HG03095 (cell line): ENCODE measurements around the gene PLA2G1B.
"Not testable (repeated sequence)": the region's sequence is repeated elsewhere in the genome, so short reads cannot be mapped to it uniquely, and the experiment has no call there.

Source experiments
- ATAC-seq: cut with Tn5 transposase; IDR thresholded peaks from one replicate; pipeline ENCODE4 v1.9.1; 2021; ENCODE audit warnings: moderate library complexity; ENCODE audit not compliant: unreplicated experiment

PLA2G1B gene

GRCh38 chr12:120359128-120359527, 31.5 kb upstream of the PLA2G1B start:
- no peak for ATAC-seq

DNA sequence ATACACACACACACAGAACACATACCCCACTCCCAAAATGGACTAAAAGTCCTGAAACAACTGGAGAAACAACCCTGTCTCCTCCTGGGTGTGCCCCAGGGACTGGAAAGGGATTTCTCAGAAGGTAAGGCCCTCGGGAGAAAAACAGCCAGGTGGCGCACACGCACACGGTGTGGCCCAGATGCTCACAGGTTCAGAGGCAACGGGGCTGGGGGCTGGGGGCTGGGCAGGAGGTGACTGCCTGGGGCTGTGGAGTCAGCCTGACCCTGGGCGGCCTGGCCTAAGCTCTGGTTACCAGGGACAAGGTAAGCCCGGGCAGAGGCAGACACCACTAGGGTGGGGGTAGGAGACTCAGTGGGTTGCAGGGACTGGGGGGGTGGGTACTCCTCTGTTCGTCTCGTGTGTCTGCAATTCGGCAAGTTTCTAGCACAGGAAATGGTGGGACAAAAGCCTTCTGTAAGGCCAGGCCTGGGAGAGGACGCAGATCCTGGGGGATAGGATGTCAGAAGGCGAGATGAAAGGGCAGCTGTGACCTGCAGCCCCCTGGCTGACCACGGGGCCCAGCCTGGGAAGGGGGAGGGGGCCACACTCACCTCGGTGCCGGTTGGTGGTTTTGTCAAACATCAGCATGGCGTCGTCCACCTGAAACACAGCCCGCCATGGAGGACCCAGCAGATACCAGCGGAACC, 31.0 kb upstream of the PLA2G1B start:
- ATAC-seq: no peak

- ATAC-seq: no peak
These were observed 29.5 kb upstream of the PLA2G1B start for GRCh38 chr12:120357104-120357503.

GRCh38 chr12:120356567-120357030, 29.0 kb upstream of the PLA2G1B start:
- no peak for ATAC-seq

DNA sequence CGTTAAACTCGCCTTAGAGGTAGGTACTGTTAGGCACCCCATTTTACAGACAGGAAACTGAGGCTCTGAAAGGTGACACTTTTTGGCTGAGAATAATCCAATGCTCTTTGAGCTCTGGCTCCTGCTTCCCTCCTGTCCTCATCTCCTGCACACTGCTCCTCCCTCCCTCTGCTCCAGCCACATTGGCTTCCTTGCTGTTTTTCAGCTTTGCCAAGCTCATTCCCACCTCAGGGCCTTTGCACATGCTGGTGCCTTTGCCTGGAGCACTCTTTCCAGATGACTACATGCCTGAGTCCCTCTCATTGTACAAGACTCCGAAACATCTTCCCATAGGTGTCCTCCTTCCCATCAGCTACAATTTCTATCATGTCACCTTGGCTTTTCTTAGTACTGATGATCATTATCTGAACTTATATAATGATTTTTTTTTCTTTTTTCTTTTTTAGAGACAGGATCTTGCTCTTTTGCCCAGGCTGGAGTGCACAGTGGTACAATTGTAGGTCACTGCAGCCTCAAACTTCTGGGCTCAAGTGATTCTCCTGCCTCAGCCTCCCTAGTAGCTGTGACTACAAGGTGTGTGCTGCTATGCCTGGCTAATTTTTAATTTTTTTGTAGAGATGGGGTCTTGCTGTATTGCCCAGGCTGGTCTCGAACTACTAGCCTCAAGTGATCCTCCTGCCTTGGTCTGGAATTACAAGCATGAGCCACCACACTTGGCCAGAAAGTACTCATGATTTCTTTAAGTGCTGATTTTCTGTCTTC, 26.2 kb upstream of the PLA2G1B start:
- ATAC-seq: no peak

DNA sequence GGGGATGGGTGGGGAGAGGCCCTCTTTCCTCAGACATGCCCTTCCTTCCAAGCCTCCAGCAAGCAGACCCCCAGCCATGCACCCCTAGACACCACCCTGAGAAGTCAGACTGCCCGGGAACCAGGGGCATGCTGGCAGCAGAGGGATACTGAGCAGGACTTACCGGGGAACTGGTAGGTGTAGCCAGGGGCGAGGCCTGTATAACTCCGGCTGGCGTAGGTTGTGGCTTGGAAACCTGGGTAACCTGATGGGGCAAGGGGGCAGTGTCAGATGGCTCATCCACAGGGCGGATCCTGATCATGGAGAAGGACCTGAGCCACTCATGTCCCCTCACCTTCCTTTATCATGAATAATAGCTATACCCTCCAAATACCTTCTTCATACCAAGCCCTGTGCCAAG, 25.6 kb upstream of the PLA2G1B start:
- ATAC-seq: no peak

- ATAC-seq: no peak
These were observed 24.5 kb upstream of the PLA2G1B start for GRCh38 chr12:120352117-120352516.

- no peak for ATAC-seq
These were observed 23.2 kb upstream of the PLA2G1B start for GRCh38 chr12:120350576-120351350.

DNA sequence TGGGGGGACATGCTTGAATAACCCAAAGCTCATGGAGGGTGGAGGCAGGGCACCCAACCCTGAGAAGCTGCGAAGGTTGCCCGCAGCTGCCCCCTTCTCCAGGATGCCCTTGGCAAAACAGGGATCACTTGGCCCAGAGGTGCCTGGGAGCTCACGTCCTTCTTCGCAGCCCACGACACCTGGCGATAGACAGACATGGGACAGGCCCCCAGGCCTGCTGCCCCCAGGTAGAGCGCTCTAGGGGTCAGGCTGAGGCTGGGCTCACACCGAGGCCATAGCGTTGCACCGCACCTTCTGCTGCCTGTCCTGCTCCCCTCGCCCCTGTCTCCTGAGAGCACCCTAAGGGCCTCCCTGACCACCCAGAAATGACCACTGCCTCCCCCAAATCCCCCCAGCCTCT, 20.2 kb upstream of the PLA2G1B start:
- ATAC-seq: no peak

DNA sequence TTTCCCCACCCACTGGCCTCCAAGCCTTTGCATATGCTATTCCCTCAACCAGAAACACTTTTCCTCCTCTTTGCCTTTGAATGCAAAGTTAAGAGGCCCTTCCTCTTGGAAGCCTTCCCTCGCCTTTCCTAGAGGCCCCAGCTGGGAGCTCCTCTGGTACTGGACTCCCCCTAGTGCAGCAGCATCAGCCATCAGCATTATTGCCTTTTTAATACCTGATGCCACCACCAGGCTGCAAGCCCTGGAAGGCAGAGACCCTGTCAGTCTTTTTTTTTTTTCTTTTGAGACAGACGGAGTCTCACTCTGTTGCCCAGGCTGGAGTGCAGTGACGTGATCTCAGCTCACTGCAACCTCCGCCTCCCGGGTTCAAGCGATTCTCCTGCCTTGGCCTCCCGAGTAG, 19.1 kb upstream of the PLA2G1B start:
- no peak for ATAC-seq

DNA sequence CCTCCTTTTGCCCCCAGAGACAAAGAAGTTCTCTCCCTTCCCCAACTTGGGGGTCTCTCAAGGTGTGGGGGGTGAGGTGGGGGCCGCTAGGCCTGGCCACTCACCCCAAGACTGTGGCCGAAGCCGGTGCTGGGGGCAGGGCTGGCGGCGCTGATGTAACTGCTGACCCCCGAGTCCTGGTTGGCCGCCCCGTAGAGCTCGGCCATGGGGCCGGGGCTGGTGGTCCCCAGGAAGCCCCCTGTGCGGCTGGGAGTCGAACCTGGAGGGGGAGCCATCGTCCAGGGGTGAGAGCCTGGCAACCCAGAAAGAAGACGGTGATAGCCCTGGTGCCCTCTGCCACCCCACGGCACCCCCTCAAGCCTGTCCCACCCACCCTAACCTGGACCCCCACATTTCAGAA, 18.5 kb upstream of the PLA2G1B start:
- no peak for ATAC-seq

DNA sequence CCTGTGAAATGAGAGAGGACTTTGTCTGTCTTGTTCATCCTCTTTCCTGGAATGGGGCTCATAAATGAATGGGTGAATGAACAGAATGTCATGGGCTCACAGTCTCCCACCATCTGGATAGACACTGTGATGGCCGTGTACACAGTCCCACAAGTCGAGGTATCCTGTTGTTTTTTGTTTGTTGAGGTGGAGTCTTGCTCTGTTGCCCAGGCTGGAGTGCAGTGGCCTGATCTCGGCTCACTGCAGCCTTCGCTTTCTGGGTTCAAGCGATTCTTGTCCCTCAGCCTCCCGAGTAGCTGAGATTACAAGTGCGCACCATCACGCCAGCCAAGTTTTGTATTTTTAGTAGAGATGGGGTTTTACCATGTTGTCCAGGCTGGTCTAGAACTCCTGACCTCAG, 16.1 kb upstream of the PLA2G1B start:
- ATAC-seq: no peak

- ATAC-seq: no peak
These were observed 15.5 kb upstream of the PLA2G1B start for GRCh38 chr12:120343039-120343537.

DNA sequence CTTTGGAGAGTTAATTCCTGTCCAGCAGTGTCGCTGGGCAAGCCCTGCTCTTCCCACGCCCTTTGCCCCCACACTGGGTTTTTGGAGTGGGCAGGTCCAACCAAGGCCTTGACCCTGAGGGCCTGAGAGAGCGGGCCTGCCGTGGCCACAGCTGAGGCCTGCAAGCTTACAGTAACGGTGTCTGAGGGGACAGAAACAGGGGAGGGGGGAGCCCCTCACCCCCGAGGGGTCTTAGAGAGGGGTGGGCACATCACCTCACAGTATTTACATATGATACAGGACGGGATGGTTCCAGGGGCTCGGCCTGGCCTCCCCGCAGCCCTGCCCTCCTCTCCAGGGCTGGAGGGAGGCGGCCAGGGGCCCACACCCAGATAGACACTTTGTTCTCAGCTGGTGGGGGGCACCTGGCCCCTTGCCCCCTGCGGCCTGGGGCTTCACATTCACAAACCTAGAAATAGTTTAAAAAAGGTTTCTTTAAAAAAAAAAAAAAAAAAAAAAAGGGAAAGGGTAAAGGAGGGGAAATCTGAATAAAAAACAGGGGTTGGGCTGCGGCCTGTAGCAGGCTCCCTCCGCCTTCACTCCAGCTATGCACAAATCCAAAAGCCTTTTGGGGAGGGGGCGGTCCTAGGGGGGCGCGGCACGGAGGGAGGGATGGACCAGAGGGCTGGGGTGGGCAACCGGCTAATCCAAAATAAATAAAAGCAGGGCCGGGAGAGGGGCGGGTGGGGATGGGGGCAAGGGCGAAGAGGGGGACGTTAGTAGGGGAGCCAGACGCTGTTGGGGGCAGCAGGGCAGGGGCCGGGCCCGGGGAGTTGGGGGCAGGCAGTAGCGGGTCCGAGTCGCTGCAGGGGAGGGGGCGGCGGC, 14.8 kb upstream of the PLA2G1B start:
- ATAC-seq: no peak

- ATAC-seq: no peak
These were observed 11.7 kb upstream of the PLA2G1B start for GRCh38 chr12:120339256-120339655.

DNA sequence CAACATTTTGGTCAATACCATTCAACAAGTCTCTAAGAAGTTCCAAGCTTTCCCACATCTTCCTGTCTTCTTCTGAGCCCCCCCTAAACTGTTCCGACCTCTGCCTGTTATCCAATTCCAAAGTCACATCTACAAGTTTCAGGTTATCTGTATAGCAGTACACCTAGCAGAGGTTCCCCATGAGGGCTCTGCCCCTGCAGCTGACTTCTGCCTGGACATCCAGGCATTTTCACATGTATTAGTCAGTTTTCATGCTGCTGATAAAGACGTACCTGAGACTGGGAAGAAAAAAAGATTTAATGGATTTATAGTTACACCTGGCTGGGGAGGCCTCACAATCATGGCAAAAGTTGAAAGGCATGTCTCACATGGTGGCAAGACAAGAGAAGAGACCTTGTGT, 10.2 kb upstream of the PLA2G1B start:
- no peak for ATAC-seq

GRCh38 chr12:120336392-120336791, 8.8 kb upstream of the PLA2G1B start:
- not testable (repeated sequence) for ATAC-seq

GRCh38 chr12:120335447-120335846, 7.9 kb upstream of the PLA2G1B start:
- not testable (repeated sequence) for ATAC-seq

GRCh38 chr12:120332523-120332922, 4.9 kb upstream of the PLA2G1B start:
- ATAC-seq: no peak

- no peak for ATAC-seq
These were observed 4.5 kb upstream of the PLA2G1B start for GRCh38 chr12:120332041-120332440.

- no peak for ATAC-seq
These were observed 3.8 kb upstream of the PLA2G1B start for GRCh38 chr12:120331390-120331789.
